ENCODE results near the gene EMX1.

The EMX1 gene

DNA sequence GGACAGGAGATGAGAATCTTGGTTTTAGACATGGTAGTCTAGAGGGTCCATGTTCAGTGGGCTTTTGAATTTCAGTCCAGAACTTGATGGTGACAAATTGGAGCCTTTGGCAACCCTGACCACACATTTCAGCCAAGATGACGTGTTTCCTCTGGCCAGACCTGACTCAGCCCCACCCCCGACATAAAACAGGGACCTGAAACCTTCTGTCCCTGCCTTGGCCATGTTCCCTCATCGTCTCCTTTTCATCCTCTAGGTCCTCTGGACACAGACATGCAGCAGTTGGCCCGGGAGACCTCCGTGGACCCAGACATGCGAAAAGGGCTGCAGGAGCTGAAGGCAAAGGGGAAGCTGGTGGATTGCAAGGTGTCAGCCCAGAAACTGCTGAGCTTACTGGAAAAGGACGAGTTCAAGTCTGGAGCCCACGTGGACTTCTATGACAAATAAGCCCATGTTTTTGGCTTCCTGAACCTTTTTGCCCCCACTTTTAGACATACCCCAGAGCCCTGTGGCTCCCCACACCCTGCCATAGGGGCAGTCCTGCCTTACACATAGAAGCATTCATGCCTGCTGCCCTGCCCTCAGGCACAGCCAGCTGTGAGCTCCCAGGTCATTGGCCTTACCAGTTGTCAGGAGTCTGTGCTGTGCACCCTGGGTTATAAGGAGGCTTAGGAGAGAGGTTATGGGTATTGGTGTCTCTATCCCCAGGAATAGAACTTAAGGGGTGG, 26.1 kb upstream of the EMX1 start:
- Histone ChIP-seq H3K9ac (ENCODE audit: low read depth, low read length) (no peak overlapping the region), H3K27me3 (ENCODE audit: insufficient read depth, low read length) (peaks cover 64% of the 10 kb centered on the region), H3K27ac (ENCODE audit: low read depth, low read length) (no peak overlapping the region), H3K36me3 (ENCODE audit: insufficient read depth, low read length) (no peaks in the 10 kb centered on the region), H3K9me3 (ENCODE audit: insufficient read depth, low read depth, low read length) (no peaks in the 10 kb centered on the region), H3K4me3 (ENCODE audit: low read length) (no peak overlapping the region), H3K4me1 (ENCODE audit: insufficient read depth, low read length) (peaks cover 17% of the 10 kb centered on the region)
- 86% methylated on average over 8 of the region's 8 CpGs for WGBS

DNA sequence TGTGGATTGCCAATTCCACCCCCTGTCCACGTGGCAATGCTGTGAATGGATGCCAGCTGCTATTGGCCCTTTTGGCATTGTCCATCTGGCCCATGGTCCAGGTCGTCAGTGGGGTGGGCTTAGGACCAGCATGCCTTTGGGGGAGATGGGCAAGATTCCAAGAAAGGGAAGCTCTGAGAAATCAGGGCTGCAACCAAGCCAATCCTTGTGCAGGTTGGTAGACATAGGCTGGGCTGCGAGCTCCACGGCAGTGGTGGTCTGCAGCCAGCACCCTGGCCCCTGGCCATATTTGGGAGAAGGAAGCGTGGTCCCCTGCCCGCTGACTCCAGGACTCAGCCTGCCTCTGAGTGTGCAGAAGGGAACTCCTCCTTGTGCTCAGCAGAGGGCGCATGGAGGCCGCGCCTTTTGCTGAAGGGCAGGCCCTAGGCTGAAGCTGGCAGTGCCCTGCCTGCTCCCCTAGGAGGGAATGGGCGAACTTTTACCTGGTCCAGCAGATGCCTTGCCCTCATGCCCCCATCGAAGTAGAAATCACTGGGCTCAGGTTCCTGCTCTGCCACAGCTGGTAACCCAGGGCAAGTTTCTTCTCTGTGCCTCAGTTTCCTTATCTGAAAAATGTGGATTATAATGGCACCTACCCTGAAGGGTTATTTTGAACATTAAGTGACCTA, 24.7 kb upstream of the EMX1 start:
- H3K27me3 ChIP-seq (ENCODE audit: insufficient read depth, low read length), result peaks cover 63% of the 10 kb centered on the region
- WGBS, result 19% methylated on average over 11 of the region's 11 CpGs
- H3K4me1 ChIP-seq (ENCODE audit: insufficient read depth, low read length), result peaks cover 15% of the 10 kb centered on the region
- no peak overlapping the region for H3K27ac ChIP-seq (ENCODE audit: low read depth, low read length)
- H3K9me3 ChIP-seq (ENCODE audit: insufficient read depth, low read depth, low read length), result no peaks in the 10 kb centered on the region
- no peaks in the 10 kb centered on the region for H3K36me3 ChIP-seq (ENCODE audit: insufficient read depth, low read length)
- no peak overlapping the region for H3K9ac ChIP-seq (ENCODE audit: low read depth, low read length)
- H3K4me3 ChIP-seq (ENCODE audit: low read length), result no peak overlapping the region

GRCh38 chr2:72893594-72894319, 23.6 kb upstream of the EMX1 start:
- Histone ChIP-seq H3K4me1 (ENCODE audit: insufficient read depth, low read length) (peaks cover 10% of the 10 kb centered on the region; the same call in 1 of the 2 replicates), H3K27ac (ENCODE audit: low read depth, low read length) (no peak overlapping the region), H3K27me3 (ENCODE audit: insufficient read depth, low read length) (peaks cover 64% of the 10 kb centered on the region), H3K9ac (ENCODE audit: low read depth, low read length) (no peak overlapping the region), H3K9me3 (ENCODE audit: insufficient read depth, low read depth, low read length) (no peaks in the 10 kb centered on the region), H3K36me3 (ENCODE audit: insufficient read depth, low read length) (no peaks in the 10 kb centered on the region), H3K4me3 (ENCODE audit: low read length) (no peak overlapping the region)
- WGBS, result 55% methylated on average over 15 of the region's 15 CpGs

DNA sequence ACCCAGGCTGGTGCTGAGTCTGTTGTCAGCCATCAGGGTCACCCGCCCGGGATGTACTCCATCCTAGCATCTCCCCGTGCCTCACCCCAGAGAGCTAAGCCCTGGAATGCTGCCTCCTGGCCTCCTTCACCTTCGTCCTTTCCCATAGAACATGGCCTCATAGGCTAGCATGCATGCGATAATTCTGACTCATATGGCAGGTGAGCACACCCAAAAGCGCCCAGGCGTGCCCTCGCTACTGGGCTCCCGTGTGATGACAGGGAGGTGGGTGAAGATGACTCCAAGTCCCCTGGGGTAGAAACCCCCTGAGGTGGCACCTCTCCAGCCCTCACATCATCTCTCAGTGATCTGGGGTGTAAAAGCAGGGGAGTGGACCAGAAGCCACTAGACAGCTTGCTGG, 22.8 kb upstream of the EMX1 start:
- H3K27me3 ChIP-seq (ENCODE audit: insufficient read depth, low read length), result peaks cover 65% of the 10 kb centered on the region
- 94% methylated on average over 9 of the region's 9 CpGs for WGBS
- H3K4me1 ChIP-seq (ENCODE audit: insufficient read depth, low read length), result peaks cover 10% of the 10 kb centered on the region; the same call in 1 of the 2 replicates
- H3K36me3 ChIP-seq (ENCODE audit: insufficient read depth, low read length), result no peaks in the 10 kb centered on the region
- no peaks in the 10 kb centered on the region for H3K9me3 ChIP-seq (ENCODE audit: insufficient read depth, low read depth, low read length)
- H3K9ac ChIP-seq (ENCODE audit: low read depth, low read length), result no peak overlapping the region
- no peak overlapping the region for H3K4me3 ChIP-seq (ENCODE audit: low read length)
- no peak overlapping the region for H3K27ac ChIP-seq (ENCODE audit: low read depth, low read length)

DNA sequence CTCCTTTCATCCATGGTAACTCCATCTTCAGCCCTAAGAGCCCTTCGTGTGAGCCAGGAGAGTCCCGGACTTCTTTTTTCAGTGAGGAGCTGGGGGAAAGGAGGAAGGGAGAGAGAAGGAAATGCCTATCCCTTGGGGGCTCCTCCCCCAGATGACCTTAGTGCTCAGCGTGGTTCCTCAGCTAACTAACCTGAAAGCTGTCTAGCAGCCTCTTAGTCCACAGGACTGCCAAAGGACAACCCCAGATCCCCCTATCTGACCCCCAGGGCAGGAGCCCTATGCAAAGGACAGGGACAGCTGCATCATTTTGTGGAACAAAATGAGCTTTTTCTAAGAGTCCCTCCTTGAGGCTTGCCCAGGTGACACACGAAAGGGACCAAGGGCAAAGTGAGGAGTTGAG, 22.2 kb upstream of the EMX1 start:
- Histone ChIP-seq H3K9me3 (ENCODE audit: insufficient read depth, low read depth, low read length) (no peaks in the 10 kb centered on the region), H3K27ac (ENCODE audit: low read depth, low read length) (no peak overlapping the region), H3K4me1 (ENCODE audit: insufficient read depth, low read length) (peaks cover 10% of the 10 kb centered on the region; the same call in 1 of the 2 replicates), H3K36me3 (ENCODE audit: insufficient read depth, low read length) (no peaks in the 10 kb centered on the region), H3K9ac (ENCODE audit: low read depth, low read length) (no peak overlapping the region), H3K4me3 (ENCODE audit: low read length) (no peak overlapping the region), H3K27me3 (ENCODE audit: insufficient read depth, low read length) (peaks cover 61% of the 10 kb centered on the region)
- WGBS, result 29% methylated on average over 4 of the region's 4 CpGs

DNA sequence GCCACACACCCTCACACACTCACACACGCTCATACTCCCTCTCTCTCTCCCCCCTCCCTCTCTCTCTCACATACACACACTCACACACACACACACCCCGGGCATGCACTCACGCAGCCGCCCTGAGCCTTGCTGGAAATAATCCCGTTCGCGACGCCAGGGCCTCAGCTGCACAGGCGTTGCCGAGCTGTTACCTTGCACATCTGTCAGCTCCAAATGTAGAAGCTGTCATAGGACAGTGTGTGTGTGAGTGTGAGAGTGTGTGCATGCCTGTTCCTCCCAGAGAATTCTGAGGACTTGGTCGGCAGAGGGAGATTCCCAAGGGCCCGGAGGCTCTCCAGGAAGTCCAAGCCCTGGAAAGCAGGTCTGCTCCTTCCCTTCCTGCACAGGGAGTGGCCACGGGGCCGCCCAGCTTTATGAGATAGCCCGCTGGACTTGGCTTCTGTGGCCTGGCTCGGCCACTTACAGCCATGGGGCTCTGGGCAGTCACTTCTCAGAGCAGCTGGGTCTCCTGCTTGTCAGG, 21.5 kb upstream of the EMX1 start:
- H3K27me3 ChIP-seq (ENCODE audit: insufficient read depth, low read length), result peaks cover 68% of the 10 kb centered on the region
- H3K4me3 ChIP-seq (ENCODE audit: low read length), result no peak overlapping the region

DNA sequence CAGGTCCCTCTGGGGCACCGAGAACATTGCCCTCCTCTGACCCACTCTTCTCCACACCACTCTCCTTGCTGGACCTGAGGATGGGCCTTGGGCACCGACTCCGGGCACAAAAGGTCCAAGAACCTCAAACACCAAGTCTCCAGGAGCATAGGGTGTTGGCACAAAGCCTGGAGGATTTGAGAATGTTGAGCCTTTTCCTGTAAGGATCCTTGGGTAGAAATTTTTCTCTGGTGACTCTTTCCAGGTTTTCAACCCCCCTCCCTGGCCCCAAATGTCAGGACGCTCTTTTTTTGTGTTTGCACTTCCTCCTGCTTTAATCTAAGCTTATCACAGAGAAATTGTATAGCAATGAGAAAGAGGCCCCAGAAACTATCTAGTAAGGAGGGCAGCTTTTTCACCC, 20.9 kb upstream of the EMX1 start:
- Histone ChIP-seq H3K27ac (ENCODE audit: low read depth, low read length) (no peak overlapping the region), H3K27me3 (ENCODE audit: insufficient read depth, low read length) (peaks cover 74% of the 10 kb centered on the region), H3K4me3 (ENCODE audit: low read length) (no peak overlapping the region), H3K4me1 (ENCODE audit: insufficient read depth, low read length) (peaks cover 10% of the 10 kb centered on the region; the same call in 1 of the 2 replicates), H3K9me3 (ENCODE audit: insufficient read depth, low read depth, low read length) (no peaks in the 10 kb centered on the region), H3K36me3 (ENCODE audit: insufficient read depth, low read length) (no peaks in the 10 kb centered on the region), H3K9ac (ENCODE audit: low read depth, low read length) (no peak overlapping the region)
- 95% methylated on average over 3 of the region's 4 CpGs for WGBS

More for the DNA sequence above, 21.5 kb upstream of the EMX1 start:
- 65% methylated on average over 16 of the region's 16 CpGs for WGBS
- Histone ChIP-seq H3K36me3 (ENCODE audit: insufficient read depth, low read length) (no peaks in the 10 kb centered on the region), H3K4me1 (ENCODE audit: insufficient read depth, low read length) (peaks cover 10% of the 10 kb centered on the region; the same call in 1 of the 2 replicates), H3K27ac (ENCODE audit: low read depth, low read length) (no peak overlapping the region), H3K9me3 (ENCODE audit: insufficient read depth, low read depth, low read length) (no peaks in the 10 kb centered on the region), H3K9ac (ENCODE audit: low read depth, low read length) (no peak overlapping the region)

GRCh38 chr2:72897785-72898584, 19.3 kb upstream of the EMX1 start:
- H3K9ac ChIP-seq (ENCODE audit: low read depth, low read length), result no peak overlapping the region
- no peaks in the 10 kb centered on the region for H3K9me3 ChIP-seq (ENCODE audit: insufficient read depth, low read depth, low read length)

DNA sequence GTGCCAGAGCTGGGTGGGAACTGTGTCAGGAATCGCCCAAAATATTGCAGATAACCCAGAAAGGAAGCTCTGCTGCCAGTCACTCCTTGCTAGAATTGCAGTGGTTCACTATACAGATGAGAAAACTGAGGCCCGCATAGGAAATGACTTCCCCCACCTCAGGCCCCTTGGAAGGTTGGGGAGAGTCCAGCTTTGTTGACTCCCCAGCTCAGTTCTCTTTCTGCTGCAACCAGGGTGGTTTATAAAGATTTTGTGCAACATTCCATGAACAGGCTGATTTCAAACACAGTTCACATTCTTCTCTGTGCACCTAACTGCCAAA, 18.8 kb upstream of the EMX1 start:
- H3K27me3 ChIP-seq (ENCODE audit: insufficient read depth, low read length), result peaks cover 91% of the 10 kb centered on the region
- no peak overlapping the region for H3K4me3 ChIP-seq (ENCODE audit: low read length)
- no peaks in the 10 kb centered on the region for H3K9me3 ChIP-seq (ENCODE audit: insufficient read depth, low read depth, low read length)
- WGBS, result 77% methylated on average over 2 of the region's 2 CpGs
- no peaks in the 10 kb centered on the region for H3K36me3 ChIP-seq (ENCODE audit: insufficient read depth, low read length)
- H3K9ac ChIP-seq (ENCODE audit: low read depth, low read length), result no peak overlapping the region
- no peak overlapping the region for H3K27ac ChIP-seq (ENCODE audit: low read depth, low read length)
- H3K4me1 ChIP-seq (ENCODE audit: insufficient read depth, low read length), result peaks cover 10% of the 10 kb centered on the region; the same call in 1 of the 2 replicates

More at GRCh38 chr2:72897785-72898584, 19.3 kb upstream of the EMX1 start:
- WGBS, result 71% methylated on average over 18 of the region's 18 CpGs
- Histone ChIP-seq H3K4me1 (ENCODE audit: insufficient read depth, low read length) (peaks cover 10% of the 10 kb centered on the region; the same call in 1 of the 2 replicates), H3K36me3 (ENCODE audit: insufficient read depth, low read length) (no peaks in the 10 kb centered on the region), H3K27ac (ENCODE audit: low read depth, low read length) (no peak overlapping the region), H3K27me3 (ENCODE audit: insufficient read depth, low read length) (peaks cover 89% of the 10 kb centered on the region), H3K4me3 (ENCODE audit: low read length) (no peak overlapping the region)

DNA sequence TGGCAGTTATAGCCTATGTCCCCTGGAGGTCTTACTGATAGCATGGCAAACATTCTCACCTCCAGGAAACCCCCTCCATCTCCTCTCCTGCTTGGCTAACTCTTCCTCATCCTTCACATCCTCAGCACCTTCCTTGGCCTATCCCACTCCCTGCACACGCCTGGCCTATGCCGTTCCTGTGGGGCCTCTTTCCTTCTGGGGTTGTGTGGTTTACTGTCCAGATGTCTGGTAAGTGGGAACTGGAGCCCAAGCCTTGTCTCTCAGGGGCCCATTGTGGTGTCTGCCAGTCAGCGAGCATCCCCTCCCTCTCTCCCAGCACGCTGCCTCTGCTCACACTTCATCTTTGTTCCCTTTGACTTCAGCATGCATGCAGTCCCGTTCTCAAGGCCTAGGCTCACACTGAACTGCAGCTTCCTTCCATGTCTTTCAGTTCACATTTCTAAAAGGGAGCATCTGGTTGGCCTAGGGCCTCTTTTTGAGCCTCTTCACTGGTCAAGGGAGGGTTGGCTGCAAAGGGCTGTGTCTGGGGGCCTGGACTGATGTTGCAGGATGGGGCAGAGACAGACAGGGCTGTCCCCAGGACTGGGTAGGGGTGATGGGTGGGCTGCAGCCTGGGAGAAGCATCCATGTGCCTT, 17.0 kb upstream of the EMX1 start:
- H3K9me3 ChIP-seq (ENCODE audit: insufficient read depth, low read depth, low read length), result no peaks in the 10 kb centered on the region
- peaks cover 91% of the 10 kb centered on the region for H3K27me3 ChIP-seq (ENCODE audit: insufficient read depth, low read length)
- peaks cover 5% of the 10 kb centered on the region; the same call in 1 of the 2 replicates for H3K4me1 ChIP-seq (ENCODE audit: insufficient read depth, low read length)
- no peak overlapping the region for H3K27ac ChIP-seq (ENCODE audit: low read depth, low read length)
- H3K4me3 ChIP-seq (ENCODE audit: low read length), result no peak overlapping the region
- WGBS, result 86% methylated on average over 5 of the region's 5 CpGs
- H3K9ac ChIP-seq (ENCODE audit: low read depth, low read length), result no peak overlapping the region
- no peaks in the 10 kb centered on the region for H3K36me3 ChIP-seq (ENCODE audit: insufficient read depth, low read length)

All from HUES64 (cell line).